ENCODE measurements around the gene ZSCAN10. TPM values are rescaled to one million over a fixed set of nuclear protein-coding genes. Genes with fewer than 3 reads are reported as not detected.

Gene ZSCAN10
- polyA plus RNA-seq, 10 donors, result 0.13 to 0.53 (median 0.20) TPM; not detected in 2

DNA sequence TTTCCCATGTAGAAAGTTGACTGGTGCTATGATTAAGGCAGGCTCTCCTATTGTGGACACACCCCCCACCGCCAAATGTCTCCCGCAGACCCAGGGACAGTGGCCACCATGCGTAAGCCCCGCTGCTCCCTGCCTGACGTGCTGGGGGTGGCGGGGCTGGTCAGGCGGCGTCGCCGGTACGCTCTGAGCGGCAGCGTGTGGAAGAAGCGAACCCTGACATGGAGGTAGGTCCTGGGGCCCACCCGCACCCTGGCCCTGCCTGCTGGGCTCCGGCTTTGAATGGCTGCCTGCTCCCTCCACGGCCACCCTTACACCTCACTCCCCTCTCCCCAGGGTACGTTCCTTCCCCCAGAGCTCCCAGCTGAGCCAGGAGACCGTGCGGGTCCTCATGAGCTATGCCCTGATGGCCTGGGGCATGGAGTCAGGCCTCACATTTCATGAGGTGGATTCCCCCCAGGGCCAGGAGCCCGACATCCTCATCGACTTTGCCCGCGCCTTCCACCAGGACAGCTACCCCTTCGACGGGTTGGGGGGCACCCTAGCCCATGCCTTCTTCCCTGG is 49.1 kb downstream of the ZSCAN10 start:
- DNase-seq, result no peak

DNA sequence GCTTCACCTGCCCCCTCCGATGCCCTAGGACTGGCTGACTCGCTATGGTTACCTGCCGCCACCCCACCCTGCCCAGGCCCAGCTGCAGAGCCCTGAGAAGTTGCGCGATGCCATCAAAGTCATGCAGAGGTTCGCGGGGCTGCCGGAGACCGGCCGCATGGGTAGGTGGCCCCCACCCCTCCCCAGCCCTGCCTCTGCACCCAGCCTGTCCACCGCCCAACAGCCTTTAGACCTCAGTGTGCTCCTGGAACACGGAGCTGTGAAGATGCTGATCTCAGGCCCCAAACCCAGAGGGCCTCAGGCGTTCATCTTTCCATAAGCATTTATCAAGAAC is 51.7 kb downstream of the ZSCAN10 start:
- DNase-seq, result no peak

DNA sequence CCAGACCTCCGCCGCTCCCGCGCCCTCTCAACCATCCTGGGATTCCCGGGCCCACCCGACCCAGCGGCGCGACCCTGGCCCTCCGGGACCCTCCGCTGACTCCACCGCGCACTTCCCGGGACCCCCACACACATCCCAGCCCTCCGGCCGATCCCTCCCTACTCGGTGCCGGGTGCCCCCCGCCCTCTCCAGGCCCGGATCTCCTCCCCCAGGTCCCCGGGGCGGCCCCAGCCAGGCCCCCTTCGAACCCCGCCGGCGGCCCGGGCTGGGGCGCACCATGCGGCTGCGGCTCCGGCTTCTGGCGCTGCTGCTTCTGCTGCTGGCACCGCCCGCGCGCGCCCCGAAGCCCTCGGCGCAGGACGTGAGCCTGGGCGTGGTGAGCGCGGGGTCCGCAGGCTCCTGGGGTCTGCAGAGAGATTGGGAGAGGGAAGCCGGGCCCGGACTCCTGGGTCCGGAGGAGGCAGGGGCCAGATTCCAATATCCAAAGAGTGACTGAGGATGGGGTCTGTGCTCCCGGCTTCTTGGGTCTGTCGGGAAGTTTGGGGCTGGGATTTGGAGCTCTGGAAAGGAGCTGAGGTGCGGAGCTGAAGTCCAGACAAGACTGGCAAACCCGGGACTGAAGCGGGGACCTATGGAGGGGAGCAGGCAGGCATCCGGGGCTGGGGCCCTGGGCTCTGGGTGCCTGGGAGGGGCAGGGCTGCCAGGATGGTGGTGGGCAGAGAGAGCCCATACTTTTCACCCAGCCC is 52.3 kb downstream of the ZSCAN10 start:
- DNase-seq, result no peak

DNA sequence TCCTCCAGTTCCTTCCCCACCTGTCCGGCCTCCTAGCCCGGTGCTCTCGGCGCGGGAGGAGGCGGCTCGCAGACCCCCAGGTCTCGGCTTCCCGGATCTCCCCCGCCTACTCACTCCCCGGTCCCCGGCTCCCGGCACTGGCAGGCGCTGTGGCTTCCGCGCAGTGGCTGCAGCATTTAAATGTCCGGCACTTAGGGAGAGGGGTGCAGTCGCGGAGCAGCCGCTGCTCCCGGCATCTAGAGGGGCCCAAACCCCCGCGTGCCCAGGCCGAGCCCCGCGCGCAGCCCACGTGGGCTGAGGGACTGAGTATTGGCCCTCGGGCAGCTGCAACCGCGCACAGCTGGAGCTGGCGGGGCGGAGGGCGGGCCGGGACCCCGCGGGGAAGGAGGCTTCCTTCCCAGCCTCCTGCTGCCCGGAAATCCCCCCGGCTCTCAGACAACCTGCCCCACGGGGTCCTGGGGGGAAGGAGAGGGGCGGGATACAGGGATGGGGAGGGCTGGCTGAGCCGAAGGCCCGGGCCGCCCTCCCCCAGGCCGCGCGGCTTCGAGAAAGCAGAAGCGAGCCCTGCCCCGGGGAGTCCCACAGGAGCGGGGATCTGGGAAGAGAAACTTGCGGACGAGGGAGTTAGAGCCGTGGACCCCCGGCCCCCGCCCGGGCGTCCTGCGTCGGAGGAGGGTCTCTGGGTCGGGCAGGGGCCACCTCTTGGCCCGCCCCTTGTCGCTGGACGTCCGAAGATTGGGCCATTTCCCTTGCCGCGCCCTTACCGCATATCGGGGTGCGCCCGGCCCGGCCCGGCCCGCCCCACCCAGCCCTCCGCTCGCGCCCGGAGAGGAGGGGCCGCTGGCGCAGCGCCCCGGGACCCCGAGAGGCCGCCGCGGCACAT is 53.1 kb downstream of the ZSCAN10 start, which contains the start of gene MMP25:
TSS of gene MMP25 (plus strand) at position 804 of the 883 bp plus-strand sequence. CDS start 357 bp downstream, outside the sequence.
- DNase-seq, result peak in 1 of 3 donors; percentile 69

DNA sequence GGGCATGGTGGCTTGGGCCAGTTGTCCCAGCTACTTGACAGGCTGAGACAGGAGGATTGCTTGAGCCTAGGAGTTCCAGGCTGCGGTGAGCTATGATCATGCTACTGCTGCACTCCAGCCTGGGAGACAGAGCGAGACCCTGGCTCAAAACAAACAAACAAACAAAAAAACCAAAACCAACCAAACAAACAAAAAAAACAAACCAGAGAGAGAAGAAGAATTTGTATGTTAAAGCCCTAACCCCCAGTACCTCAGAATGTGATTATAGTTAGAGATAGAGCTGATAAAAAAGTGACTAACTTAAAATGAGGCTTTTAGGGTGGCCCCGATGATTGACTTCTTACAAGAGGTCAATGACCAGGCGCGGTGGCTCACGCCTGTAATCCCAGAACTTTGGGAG is 54.4 kb downstream of the ZSCAN10 start:
- DNase-seq, result no peak

DNA sequence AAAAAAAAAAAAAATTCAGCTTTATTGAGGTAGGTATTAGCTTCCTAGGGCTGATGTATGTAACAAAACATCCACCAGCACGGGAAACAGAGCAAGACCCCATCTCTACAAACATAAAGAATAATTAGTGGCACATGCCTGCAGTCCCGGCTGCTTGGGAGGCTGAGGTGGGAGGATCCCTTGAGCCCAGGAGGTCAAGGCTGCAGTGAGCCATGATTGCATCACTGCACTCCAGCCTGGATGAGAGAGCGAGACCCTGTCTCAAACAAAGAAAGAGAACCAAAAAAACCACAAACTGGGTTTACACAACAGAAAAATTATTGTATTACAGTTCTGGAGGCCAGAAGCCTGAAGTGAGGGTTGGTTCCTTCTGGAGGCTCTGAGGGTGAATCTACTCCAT is 56.7 kb downstream of the ZSCAN10 start:
- no peak for DNase-seq

DNA sequence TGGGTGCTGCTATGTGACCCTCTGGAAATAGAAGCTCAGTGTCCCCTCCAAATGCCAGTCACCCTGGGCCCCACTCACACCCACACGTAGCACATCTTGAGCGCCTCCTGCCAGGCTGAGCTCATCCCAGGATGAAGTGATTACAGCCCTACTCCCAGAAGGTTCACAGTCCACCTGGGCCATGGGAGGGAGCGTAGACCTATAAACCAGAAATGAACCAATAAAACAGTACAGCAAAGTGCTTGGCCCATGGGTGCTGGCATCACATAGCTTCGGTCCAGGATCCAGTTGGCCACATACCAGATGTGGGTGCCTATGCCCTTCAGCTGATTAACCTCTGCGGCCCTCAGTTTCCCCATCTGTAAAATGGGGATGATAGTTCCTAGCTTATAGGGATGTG is 60.2 kb downstream of the ZSCAN10 start:
- no peak for DNase-seq

Other genes starting within 250 kb of the ZSCAN10 start
- gene PRSS22, start 241.1 kb downstream of the ZSCAN10 start, polyA plus RNA-seq (ENCODE audit: insufficient read length in 10 of 10), result under 1 TPM in 2 of 10 donors, not detected in 8; 0.83 to 0.94 TPM
- 10 to 100 TPM; 10.4 to 20.2 (median 15.5) TPM for gene FLYWCH2, start 216.1 kb downstream of the ZSCAN10 start, polyA plus RNA-seq (ENCODE audit: insufficient read length in 10 of 10)
- gene FLYWCH1, start 187.4 kb downstream of the ZSCAN10 start, polyA plus RNA-seq (ENCODE audit: insufficient read length in 10 of 10), result 10 to 100 TPM; 10.7 to 25.3 (median 17.2) TPM
- gene KREMEN2, start 135.0 kb downstream of the ZSCAN10 start, polyA plus RNA-seq (ENCODE audit: insufficient read length in 10 of 10), result 10 to 100 TPM in 2 of 10 donors, 1 to 10 TPM in 8; 1.7 to 27.6 (median 5.6) TPM
- 10 to 100 TPM in 1 of 10 donors, 1 to 10 TPM in 9; 4.9 to 13.2 (median 7.2) TPM for gene PAQR4, start 129.9 kb downstream of the ZSCAN10 start, polyA plus RNA-seq (ENCODE audit: insufficient read length in 10 of 10)
- gene PKMYT1, start 118.8 kb downstream of the ZSCAN10 start, polyA plus RNA-seq (ENCODE audit: insufficient read length in 10 of 10), result 10 to 100 TPM in 4 of 10 donors, 1 to 10 TPM in 6; 5.8 to 23.0 (median 9.5) TPM
- 1 to 10 TPM in 7 of 10 donors, under 1 TPM in 3; 0.45 to 2.6 (median 1.3) TPM for gene CLDN9, start 86.4 kb downstream of the ZSCAN10 start, polyA plus RNA-seq (ENCODE audit: insufficient read length in 10 of 10)
- 1 to 10 TPM in 2 of 10 donors, under 1 TPM in 7, not detected in 1; 0.16 to 6.3 (median 0.31) TPM for gene CLDN6, start 81.1 kb downstream of the ZSCAN10 start, polyA plus RNA-seq (ENCODE audit: insufficient read length in 10 of 10)
- gene TNFRSF12A, start 78.9 kb downstream of the ZSCAN10 start, polyA plus RNA-seq (ENCODE audit: insufficient read length in 10 of 10), result 10 to 100 TPM; 21.3 to 91.8 (median 36.6) TPM
- 100 to 1,000 TPM in 8 of 10 donors, 10 to 100 TPM in 2; 68.2 to 157 (median 121) TPM for gene HCFC1R1, start 75.4 kb downstream of the ZSCAN10 start, polyA plus RNA-seq (ENCODE audit: insufficient read length in 10 of 10)
- 10 to 100 TPM; 15.9 to 26.9 (median 19.8) TPM for gene THOC6, start 75.3 kb downstream of the ZSCAN10 start, polyA plus RNA-seq (ENCODE audit: insufficient read length in 10 of 10)
- under 1 TPM in 6 of 10 donors, not detected in 4; 0.07 to 0.82 (median 0.11) TPM for gene BICDL2, start 62.4 kb downstream of the ZSCAN10 start, polyA plus RNA-seq (ENCODE audit: insufficient read length in 10 of 10)
- gene MMP25, start 52.7 kb downstream of the ZSCAN10 start, polyA plus RNA-seq (ENCODE audit: insufficient read length in 10 of 10), result 1 to 10 TPM; 1.1 to 3.0 (median 1.8) TPM
- gene IL32, start 33.7 kb downstream of the ZSCAN10 start, polyA plus RNA-seq (ENCODE audit: insufficient read length in 10 of 10), result 100 to 1,000 TPM in 6 of 10 donors, 10 to 100 TPM in 4; 43.8 to 181 (median 123) TPM
- 10 to 100 TPM in 7 of 10 donors, 1 to 10 TPM in 3; 7.5 to 14.6 (median 11.7) TPM for gene ZNF205, start 13.3 kb upstream of the ZSCAN10 start, polyA plus RNA-seq (ENCODE audit: insufficient read length in 10 of 10)
- gene ZNF213, start 35.7 kb upstream of the ZSCAN10 start, polyA plus RNA-seq (ENCODE audit: insufficient read length in 10 of 10), result 10 to 100 TPM in 5 of 10 donors, 1 to 10 TPM in 5; 8.1 to 11.6 (median 10.0) TPM
- not detected for gene OR1F1, start 88.9 kb upstream of the ZSCAN10 start, polyA plus RNA-seq (ENCODE audit: insufficient read length in 10 of 10)
- 1 to 10 TPM; 5.1 to 9.2 (median 6.7) TPM for gene ZNF200, start 135.9 kb upstream of the ZSCAN10 start, polyA plus RNA-seq (ENCODE audit: insufficient read length in 10 of 10)
- under 1 TPM; 0.09 to 0.65 (median 0.24) TPM for gene MEFV, start 157.3 kb upstream of the ZSCAN10 start, polyA plus RNA-seq (ENCODE audit: insufficient read length in 10 of 10)
- gene ZNF263, start 184.2 kb upstream of the ZSCAN10 start, polyA plus RNA-seq (ENCODE audit: insufficient read length in 10 of 10), result 10 to 100 TPM; 22.9 to 34.2 (median 27.5) TPM
- 10 to 100 TPM in 1 of 10 donors, 1 to 10 TPM in 9; 7.2 to 11.6 (median 8.4) TPM for gene TIGD7, start 206.1 kb upstream of the ZSCAN10 start, polyA plus RNA-seq (ENCODE audit: insufficient read length in 10 of 10)
- gene ZNF75A, start 206.2 kb upstream of the ZSCAN10 start, polyA plus RNA-seq (ENCODE audit: insufficient read length in 10 of 10), result 10 to 100 TPM; 19.4 to 37.1 (median 26.7) TPM